Epithelial cell of esophagus (primary cell): ENCODE results near the gene CCDC192.

Source experiments
- DNase-seq: peaks from one replicate; pipeline ENCODE4 v3.0.0; 2010; ENCODE audit warnings: low read depth
- H3K4me3 ChIP-seq: 2 replicates; pipeline ENCODE4 v1.5.1; 2011; ENCODE audit warnings: mild to moderate bottlenecking, low read length, control low read depth
- CTCF ChIP-seq: IDR thresholded peaks from 2 replicates; pipeline ENCODE4 v1.5.1; 2011; ENCODE audit warnings: low read depth, mild to moderate bottlenecking, low read length, control low read depth, inconsistent platforms; ENCODE audit not compliant: insufficient read depth; ENCODE audit errors: missing control alignments

The CCDC192 gene

GRCh38 chr5:127898551-127899213 lies 195.5 kb downstream of the CCDC192 start:
- H3K4me3 ChIP-seq: no peak overlapping the region
- no peak for TF ChIP-seq CTCF
- peak; percentile 38 for DNase-seq

GRCh38 chr5:127899214-127899610 lies 196.0 kb downstream of the CCDC192 start:
- TF ChIP-seq CTCF: no peak
- no peak for DNase-seq
- no peak overlapping the region for H3K4me3 ChIP-seq

- TF ChIP-seq CTCF: no peak
- no peak for DNase-seq
- no peak overlapping the region for H3K4me3 ChIP-seq
Observed at GRCh38 chr5:127906562-127907204, 203.5 kb downstream of the CCDC192 start.

- no peak overlapping the region for H3K4me3 ChIP-seq
- no peak for DNase-seq
- no peak for TF ChIP-seq CTCF
Observed at GRCh38 chr5:127907907-127908306, 204.7 kb downstream of the CCDC192 start.

GRCh38 chr5:127909066-127909465 lies 205.9 kb downstream of the CCDC192 start:
- TF ChIP-seq CTCF: peak; percentile 88
- peak; percentile 76 for DNase-seq
- H3K4me3 ChIP-seq: no peak overlapping the region

- no peak for TF ChIP-seq CTCF
- no peak overlapping the region for H3K4me3 ChIP-seq
- DNase-seq: no peak
Observed at GRCh38 chr5:127909821-127910220, 206.6 kb downstream of the CCDC192 start.

GRCh38 chr5:127910307-127910956 lies 207.2 kb downstream of the CCDC192 start:
- H3K4me3 ChIP-seq: no peak overlapping the region
- no peak for DNase-seq
- TF ChIP-seq CTCF: no peak
